ENCODE measurements around the gene RPS27A. TPM values are rescaled to one million over a fixed set of nuclear protein-coding genes. Genes with fewer than 3 reads are reported as not detected.

The RPS27A gene
- total RNA-seq, 1 experiment from 2014 or later, result 1,343 TPM

GRCh38 chr2:55232863-55233657 lies 572 bp downstream of the RPS27A start:
- TF ChIP-seq, protein P1, sequence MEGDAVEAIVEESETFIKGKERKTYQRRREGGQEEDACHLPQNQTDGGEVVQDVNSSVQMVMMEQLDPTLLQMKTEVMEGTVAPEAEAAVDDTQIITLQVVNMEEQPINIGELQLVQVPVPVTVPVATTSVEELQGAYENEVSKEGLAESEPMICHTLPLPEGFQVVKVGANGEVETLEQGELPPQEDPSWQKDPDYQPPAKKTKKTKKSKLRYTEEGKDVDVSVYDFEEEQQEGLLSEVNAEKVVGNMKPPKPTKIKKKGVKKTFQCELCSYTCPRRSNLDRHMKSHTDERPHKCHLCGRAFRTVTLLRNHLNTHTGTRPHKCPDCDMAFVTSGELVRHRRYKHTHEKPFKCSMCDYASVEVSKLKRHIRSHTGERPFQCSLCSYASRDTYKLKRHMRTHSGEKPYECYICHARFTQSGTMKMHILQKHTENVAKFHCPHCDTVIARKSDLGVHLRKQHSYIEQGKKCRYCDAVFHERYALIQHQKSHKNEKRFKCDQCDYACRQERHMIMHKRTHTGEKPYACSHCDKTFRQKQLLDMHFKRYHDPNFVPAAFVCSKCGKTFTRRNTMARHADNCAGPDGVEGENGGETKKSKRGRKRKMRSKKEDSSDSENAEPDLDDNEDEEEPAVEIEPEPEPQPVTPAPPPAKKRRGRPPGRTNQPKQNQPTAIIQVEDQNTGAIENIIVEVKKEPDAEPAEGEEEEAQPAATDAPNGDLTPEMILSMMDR (IDR thresholded peaks at IDR 0.05; ENCODE audit: unreplicated experiment), result no peak
- H3K9me3 Mint-ChIP-seq (ENCODE audit: unreplicated experiment), result no peaks in the 10 kb centered on the region
- DNase-seq (ENCODE audit: unreplicated experiment), result peak; percentile 33
- POLR2A ChIA-PET, result interaction anchor here (0.6 to 1.5 kb wide), 30 partner anchors 9 to 510 kb away, joined by 3 to 20 read pairs (median 4); partner anchors contain the start of genes CCDC88A, CFAP36, EML6 and MTIF2
- peaks cover 30% of the 10 kb centered on the region for H3K4me1 Mint-ChIP-seq (ENCODE audit: insufficient read depth, unreplicated experiment)
- peak overlapping the region; percentile 96 for H3K27ac Mint-ChIP-seq (ENCODE audit: low read depth, unreplicated experiment)
- H3K27me3 Mint-ChIP-seq (ENCODE audit: insufficient read depth, unreplicated experiment), result no peaks in the 10 kb centered on the region
- BruUV-seq (replicated peaks), result TSS peak; percentile 64
- CTCF ChIA-PET, result interaction anchor here (0.5 to 0.7 kb wide), 2 partner anchors 12 to 184 kb away, joined by 3 read pairs; no protein-coding TSS in a partner anchor
- H3K4me3 Mint-ChIP-seq (ENCODE audit: unreplicated experiment), result peak overlapping the region; percentile 87
- intact Hi-C loops (cut with micrococcal nuclease), result loop anchor here (5.0 kb wide), 3 partner anchors 184 to 331 kb away; partner anchors contain the start of gene CCDC88A
- peaks cover 68% of the 10 kb centered on the region for H3K36me3 Mint-ChIP-seq (ENCODE audit: insufficient read depth, unreplicated experiment)

DNA sequence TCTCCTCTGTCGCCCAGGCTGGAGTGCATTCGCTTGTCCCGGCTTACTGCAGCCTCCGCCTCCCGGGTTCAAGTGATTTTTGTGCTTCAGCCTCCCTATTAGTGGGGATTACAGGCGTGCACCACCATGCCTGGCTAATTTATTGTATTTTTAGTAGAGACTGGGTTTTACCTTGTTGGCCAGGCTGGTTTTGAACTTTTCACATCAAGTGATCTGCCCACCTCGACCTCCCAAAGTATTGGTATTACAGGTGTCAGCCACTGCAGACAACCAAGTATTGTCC lies 1.1 kb downstream of the RPS27A start:
- TF ChIP-seq, protein P1 (IDR thresholded peaks at IDR 0.05; ENCODE audit: unreplicated experiment), result no peak
- POLR2A ChIA-PET, result no interaction called here
- no TSS peak for BruUV-seq (replicated peaks)
- intact Hi-C loops (cut with micrococcal nuclease), result loop anchor here (5.0 kb wide), 3 partner anchors 184 to 331 kb away; partner anchors contain the start of gene CCDC88A
- peaks cover 24% of the 10 kb centered on the region for H3K4me1 Mint-ChIP-seq (ENCODE audit: insufficient read depth, unreplicated experiment)
- peak overlapping the region; percentile 96 for H3K27ac Mint-ChIP-seq (ENCODE audit: low read depth, unreplicated experiment)
- H3K36me3 Mint-ChIP-seq (ENCODE audit: insufficient read depth, unreplicated experiment), result peaks cover 74% of the 10 kb centered on the region
- DNase-seq (ENCODE audit: unreplicated experiment), result no peak
- CTCF ChIA-PET, result no interaction called here
- H3K4me3 Mint-ChIP-seq (ENCODE audit: unreplicated experiment), result peak overlapping the region; percentile 87
- no peaks in the 10 kb centered on the region for H3K9me3 Mint-ChIP-seq (ENCODE audit: unreplicated experiment)
- no peaks in the 10 kb centered on the region for H3K27me3 Mint-ChIP-seq (ENCODE audit: insufficient read depth, unreplicated experiment)

DNA sequence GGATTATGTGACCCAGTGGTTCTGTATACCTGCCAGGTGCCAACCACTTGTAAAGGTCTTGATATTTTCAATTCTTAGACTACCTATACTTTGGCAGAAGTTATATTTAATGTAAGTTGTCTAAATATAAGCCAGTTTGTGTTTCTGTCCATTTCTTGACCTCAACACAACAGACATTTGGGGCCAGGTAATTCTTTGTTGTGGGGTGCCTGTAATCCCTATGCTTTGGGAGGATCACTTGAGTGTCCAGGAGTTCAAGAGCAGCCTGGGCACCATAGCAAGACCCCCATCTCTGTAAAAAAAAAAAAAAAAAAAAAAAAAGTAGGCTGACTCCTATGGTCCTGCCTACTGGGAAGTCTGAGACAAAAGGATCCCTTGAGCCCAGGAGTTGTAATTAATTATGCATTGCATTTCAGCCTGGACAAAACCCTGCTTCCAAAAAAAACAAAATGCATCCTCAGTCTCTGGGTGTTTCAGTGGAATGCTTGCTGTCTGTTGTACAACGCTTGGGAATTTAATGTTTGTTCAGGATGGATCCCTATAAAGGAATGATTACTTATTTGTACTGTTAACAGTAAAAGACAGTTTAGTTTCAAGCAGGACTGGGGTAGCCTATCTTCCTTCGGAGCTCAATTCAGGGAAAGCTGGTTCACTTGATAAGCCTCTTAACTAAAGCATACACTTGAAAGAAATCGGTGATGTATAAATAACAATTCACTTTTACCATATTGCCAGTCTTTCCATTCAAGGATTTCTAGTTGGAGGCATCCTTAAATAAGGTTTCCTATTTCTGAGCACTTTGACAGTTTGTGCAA lies 3.4 kb downstream of the RPS27A start:
- Mint-ChIP-seq H3K4me3 (ENCODE audit: unreplicated experiment) (no peak overlapping the region), H3K27ac (ENCODE audit: low read depth, unreplicated experiment) (no peak overlapping the region), H3K27me3 (ENCODE audit: insufficient read depth, unreplicated experiment) (no peaks in the 10 kb centered on the region), H3K4me1 (ENCODE audit: insufficient read depth, unreplicated experiment) (peaks cover 5% of the 10 kb centered on the region), H3K9me3 (ENCODE audit: unreplicated experiment) (no peaks in the 10 kb centered on the region), H3K36me3 (ENCODE audit: insufficient read depth, unreplicated experiment) (peaks cover 77% of the 10 kb centered on the region)
- DNase-seq (ENCODE audit: unreplicated experiment), result peak; percentile 4
- ChIA-PET POLR2A (no interaction called here), CTCF (no interaction called here)
- intact Hi-C loops (cut with micrococcal nuclease), result no loop called here
- TF ChIP-seq, protein P1 (IDR thresholded peaks at IDR 0.05; ENCODE audit: unreplicated experiment), result no peak
- BruUV-seq (replicated peaks), result no TSS peak

- H3K36me3 Mint-ChIP-seq (ENCODE audit: insufficient read depth, unreplicated experiment), result peaks cover 86% of the 10 kb centered on the region
- no peaks in the 10 kb centered on the region for H3K27me3 Mint-ChIP-seq (ENCODE audit: insufficient read depth, unreplicated experiment)
- BruUV-seq (replicated peaks), result no TSS peak
- H3K4me1 Mint-ChIP-seq (ENCODE audit: insufficient read depth, unreplicated experiment), result peaks cover 5% of the 10 kb centered on the region
- no peak overlapping the region for H3K4me3 Mint-ChIP-seq (ENCODE audit: unreplicated experiment)
- H3K27ac Mint-ChIP-seq (ENCODE audit: low read depth, unreplicated experiment), result no peak overlapping the region
- CTCF ChIA-PET, result interaction anchor here (0.6 kb wide), 1 partner anchor 9 kb away, joined by 3 read pairs; no protein-coding TSS in a partner anchor
- POLR2A ChIA-PET, result interaction anchor here (1.0 to 1.4 kb wide), 2 partner anchors 15 to 31 kb away, joined by 3 to 4 read pairs; no protein-coding TSS in a partner anchor
- H3K9me3 Mint-ChIP-seq (ENCODE audit: unreplicated experiment), result no peaks in the 10 kb centered on the region
- TF ChIP-seq, protein P1 (IDR thresholded peaks at IDR 0.05; ENCODE audit: unreplicated experiment), result no peak
- DNase-seq (ENCODE audit: unreplicated experiment), result peak; percentile 4
- intact Hi-C loops (cut with micrococcal nuclease), result no loop called here
Observed at GRCh38 chr2:55236992-55237543, 4.6 kb downstream of the RPS27A start.
